GM23248 (cell line): ENCODE data around the gene RASIP1. TPM values are rescaled to one million over a fixed set of nuclear protein-coding genes. Genes with fewer than 3 reads are reported as not detected.
"Not testable (repeated sequence)": the region's sequence is repeated elsewhere in the genome, so short reads cannot be mapped to it uniquely, and the experiment has no call there.

Experiments used
- DNase-seq: peaks from one replicate; pipeline ENCODE4 v3.0.0-alpha.2; 2015
- H2AFZ ChIP-seq: fragments of 200-600 bp; sonication (generic); 2 replicates; pipeline ENCODE4 v1.6.1; 2016; ENCODE audit warnings: antibody characterized with exemption
- H3F3A ChIP-seq: fragments of 200-600 bp; sonication (generic); 2 replicates; pipeline ENCODE4 v1.6.1; 2016; ENCODE audit warnings: mild to moderate bottlenecking, antibody characterized with exemption, mixed run types; ENCODE audit not compliant: insufficient read depth
- H3K27ac ChIP-seq: fragments of 200-600 bp; sonication (generic); 2 replicates; pipeline ENCODE4 v1.5.1; 2016; ENCODE audit warnings: mild to moderate bottlenecking
- H3K27me3 ChIP-seq: fragments of 200-600 bp; sonication (generic); replicated peaks from 2 replicates; pipeline ENCODE4 v1.6.1; 2016; ENCODE audit warnings: mild to moderate bottlenecking; ENCODE audit not compliant: insufficient read depth
- H3K36me3 ChIP-seq: fragments of 200-600 bp; sonication (generic); 2 replicates; pipeline ENCODE4 v1.6.1; 2016; ENCODE audit warnings: low read depth, mild to moderate bottlenecking
- H3K4me1 ChIP-seq: fragments of 200-600 bp; sonication (generic); 2 replicates; pipeline ENCODE4 v1.6.1; 2016; ENCODE audit warnings: mild to moderate bottlenecking; ENCODE audit not compliant: insufficient read depth
- H3K4me2 ChIP-seq: fragments of 200-600 bp; sonication (generic); one replicate; pipeline ENCODE4 v1.6.1; 2016; ENCODE audit warnings: mild to moderate bottlenecking; ENCODE audit not compliant: unreplicated experiment
- H3K4me3 ChIP-seq: fragments of 200-600 bp; sonication (generic); 2 replicates; pipeline ENCODE4 v1.5.1; 2016; ENCODE audit warnings: mild to moderate bottlenecking
- H3K79me2 ChIP-seq: fragments of 200-600 bp; sonication (generic); 2 replicates; pipeline ENCODE4 v1.6.1; 2016; ENCODE audit warnings: mild to moderate bottlenecking; ENCODE audit not compliant: insufficient read depth
- H3K9ac ChIP-seq: fragments of 200-600 bp; sonication (generic); 2 replicates; pipeline ENCODE4 v1.6.1; 2016; ENCODE audit warnings: mild to moderate bottlenecking
- H3K9me2 ChIP-seq: fragments of 200-600 bp; sonication (generic); 2 replicates; pipeline ENCODE4 v1.6.1; 2016; ENCODE audit warnings: mixed run types, mild to moderate bottlenecking, moderate library complexity; ENCODE audit not compliant: insufficient read depth
- H3K9me3 ChIP-seq: fragments of 200-600 bp; sonication (generic); one replicate; pipeline ENCODE4 v1.6.1; 2017; ENCODE audit warnings: low read depth
- H4K20me1 ChIP-seq: fragments of 200-600 bp; sonication (generic); 2 replicates; pipeline ENCODE4 v1.6.0; 2016; ENCODE audit not compliant: insufficient read depth
- EZH2 ChIP-seq: fragments of 200-600 bp; sonication (generic); IDR thresholded peaks from 2 replicates; pipeline ENCODE4 v1.6.1; 2018; ENCODE audit warnings: antibody characterized with exemption, mild to moderate bottlenecking; ENCODE audit not compliant: insufficient read depth, poor library complexity, severe bottlenecking
- EZH2phosphoT487 ChIP-seq: fragments of 200-600 bp; sonication (generic); IDR thresholded peaks from 2 replicates; pipeline ENCODE4 v1.6.1; 2018; ENCODE audit warnings: antibody characterized with exemption, moderate library complexity, mild to moderate bottlenecking, low read depth; ENCODE audit not compliant: insufficient read depth
- WGBS, 2 experiments: methylation state at CpG; one replicate each; pipeline ENCODE4 v1.1.6; 2015 to 2017; ENCODE audit warnings: low lambda C conversion rate in 2 of 2, low coverage in 1 of 2; ENCODE audit errors: missing lambda C conversion rate in 2 of 2; 5-methylcytosine and 5-hydroxymethylcytosine counted together
- in situ Hi-C: fragments of 300-500 bp; cut with MboI; formaldehyde crosslinking; loops from 2 replicates; pipeline ENCODE4 v1.15.0; 2020
- polyA plus RNA-seq: library from polyadenylated mRNA; unstranded; fragments of >200 nt; fragmentation: Nextera tagmentation; extraction: Ambion mirVana; gene quantifications from 2 replicates; pipeline ENCODE4 v1.2.1, GENCODE V29; 2016
- total RNA-seq: library from RNA; depleted of rRNA; stranded (reverse); fragments of >200 nt; shearing (Covaris generic); gene quantifications from 2 replicates; pipeline ENCODE4 v1.2.3, GENCODE V29; 2014

Gene RASIP1
- total and polyA plus RNA-seq, 2 experiments from 2014 or later, result 0.09 TPM; not detected in 1

- Histone ChIP-seq H4K20me1 (no peaks in the 10 kb centered on the region), H3K9me2 (no peaks in the 10 kb centered on the region), H3K4me2 (no peak overlapping the region), H3K9ac (no peak overlapping the region), H3K79me2 (no peaks in the 10 kb centered on the region), H3K36me3 (no peaks in the 10 kb centered on the region), H3K27ac (no peak overlapping the region), H3F3A (no peaks in the 10 kb centered on the region), H3K4me3 (no peak overlapping the region), H3K27me3 (no peaks in the 10 kb centered on the region), H3K9me3 (no peaks in the 10 kb centered on the region), H3K4me1 (no peaks in the 10 kb centered on the region), H2AFZ (no peak overlapping the region)
- no peak for DNase-seq
- in situ Hi-C loops, result no loop called here
- no peak for TF ChIP-seq EZH2
- no peak for TF ChIP-seq EZH2phosphoT487
- WGBS, 2 experiments, result 79% methylated on average over 3 of the region's 3 CpGs
These were observed 52.6 kb downstream of the RASIP1 start for GRCh38 chr19:48687776-48688175.

- H4K20me1 ChIP-seq, H3K4me1 ChIP-seq, H3K79me2 ChIP-seq, DNase-seq, H3K9me2 ChIP-seq, H3K4me3 ChIP-seq, H2AFZ ChIP-seq, H3K27me3 ChIP-seq, H3K9ac ChIP-seq, H3K36me3 ChIP-seq, H3K4me2 ChIP-seq, in situ Hi-C loops, H3K27ac ChIP-seq, H3F3A ChIP-seq, H3K9me3 ChIP-seq: not testable (repeated sequence)
- WGBS, 2 experiments, result 69 to 72% methylated on average over 7 of the region's 7 CpGs
These were observed 53.8 kb downstream of the RASIP1 start for GRCh38 chr19:48686637-48687036.

- H3K27me3 ChIP-seq, result no peaks in the 10 kb centered on the region
- H3F3A ChIP-seq, result no peaks in the 10 kb centered on the region
- H3K4me2 ChIP-seq, result no peak overlapping the region
- H3K27ac ChIP-seq, result no peak overlapping the region
- H3K9me3 ChIP-seq, result no peaks in the 10 kb centered on the region
- no peaks in the 10 kb centered on the region for H4K20me1 ChIP-seq
- no peak overlapping the region for H2AFZ ChIP-seq
- 53 to 54% methylated on average over 3 of the region's 3 CpGs for WGBS, 2 experiments
- no peak overlapping the region for H3K4me3 ChIP-seq
- no peak for DNase-seq
- TF ChIP-seq EZH2phosphoT487 (no peak), EZH2 (no peak)
- H3K4me1 ChIP-seq, result no peaks in the 10 kb centered on the region
- no peaks in the 10 kb centered on the region for H3K9me2 ChIP-seq
- no peaks in the 10 kb centered on the region for H3K79me2 ChIP-seq
- H3K9ac ChIP-seq, result no peak overlapping the region
- in situ Hi-C loops, result no loop called here
- no peaks in the 10 kb centered on the region for H3K36me3 ChIP-seq
These were observed 54.3 kb downstream of the RASIP1 start for GRCh38 chr19:48686088-48686487.

- no peak for DNase-seq
- Histone ChIP-seq H2AFZ (no peak overlapping the region), H3K9ac (no peak overlapping the region), H4K20me1 (no peaks in the 10 kb centered on the region), H3K36me3 (no peaks in the 10 kb centered on the region), H3K79me2 (no peaks in the 10 kb centered on the region), H3K4me2 (no peak overlapping the region), H3K27me3 (no peaks in the 10 kb centered on the region), H3K9me3 (no peaks in the 10 kb centered on the region), H3K9me2 (no peaks in the 10 kb centered on the region), H3K4me1 (no peaks in the 10 kb centered on the region), H3K4me3 (no peak overlapping the region), H3K27ac (no peak overlapping the region), H3F3A (no peaks in the 10 kb centered on the region)
- no peak for TF ChIP-seq EZH2
- no peak for TF ChIP-seq EZH2phosphoT487
- in situ Hi-C loops, result no loop called here
- WGBS, 2 experiments, result 73 to 80% methylated on average over 9 of the region's 9 CpGs
These were observed 54.8 kb downstream of the RASIP1 start for GRCh38 chr19:48685583-48685982.

- H3K9ac ChIP-seq, result no peak overlapping the region
- WGBS, 2 experiments, result 42 to 44% methylated on average over 11 of the region's 11 CpGs
- no peaks in the 10 kb centered on the region for H3K36me3 ChIP-seq
- H3K9me2 ChIP-seq, result no peaks in the 10 kb centered on the region
- peak; percentile 53 for DNase-seq
- no peaks in the 10 kb centered on the region for H3K4me1 ChIP-seq
- H3K4me2 ChIP-seq, result peak overlapping the region; percentile 80
- H3K9me3 ChIP-seq, result no peaks in the 10 kb centered on the region
- TF ChIP-seq EZH2, result no peak
- no peak for TF ChIP-seq EZH2phosphoT487
- H2AFZ ChIP-seq, result peak overlapping the region; percentile 79
- H3F3A ChIP-seq, result no peaks in the 10 kb centered on the region
- no peaks in the 10 kb centered on the region for H4K20me1 ChIP-seq
- in situ Hi-C loops, result no loop called here
- peak overlapping the region; percentile 59; the same call in 1 of the 2 replicates for H3K4me3 ChIP-seq
- H3K79me2 ChIP-seq, result no peaks in the 10 kb centered on the region
- H3K27me3 ChIP-seq, result no peaks in the 10 kb centered on the region
- no peak overlapping the region for H3K27ac ChIP-seq
These were observed 57.1 kb downstream of the RASIP1 start for GRCh38 chr19:48683349-48683748.
